ENCODE data around the gene TMEM169. TPM values are rescaled to one million over a fixed set of nuclear protein-coding genes. Genes with fewer than 3 reads are reported as not detected.

Gene TMEM169
- total RNA-seq, 2 experiments from 2014 or later = 0.27 to 0.53 TPM

DNA sequence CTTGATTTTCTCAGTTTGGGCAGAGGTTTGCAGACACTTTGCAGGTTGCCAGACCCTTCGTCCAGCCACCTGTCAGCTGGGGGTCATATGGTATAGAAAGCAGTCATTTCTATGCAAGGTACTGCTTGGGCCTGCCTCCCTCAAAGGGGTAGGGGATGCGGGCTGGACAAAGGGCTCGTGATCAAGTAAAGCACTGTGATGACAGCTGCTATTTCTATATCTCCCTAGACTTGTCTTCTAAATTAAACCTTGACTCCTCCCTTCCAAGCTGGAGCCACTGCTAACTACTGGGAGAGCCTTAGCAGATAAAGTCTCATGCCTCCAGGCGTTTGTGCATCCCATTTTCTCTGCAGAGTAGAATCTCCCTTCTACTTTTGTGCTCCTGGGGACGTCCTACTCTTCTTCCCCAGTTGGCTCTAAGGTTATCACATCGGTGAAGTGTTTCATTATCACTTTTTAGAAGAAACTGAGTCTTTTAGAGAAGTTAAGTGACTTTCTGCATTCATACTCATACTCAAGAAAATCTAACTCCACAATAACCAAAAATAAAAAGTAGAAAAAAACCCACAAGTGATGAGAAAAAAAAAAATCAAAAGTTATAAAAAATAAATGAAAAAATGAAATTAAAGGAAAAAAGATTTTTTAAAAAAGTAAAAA is 26.7 kb downstream of the TMEM169 start:
- no peaks in the 10 kb centered on the region for H3K9me3 Mint-ChIP-seq
- H3K36me3 Mint-ChIP-seq (ENCODE audit: low read depth) = peaks cover 46% of the 10 kb centered on the region
- TF ChIP-seq CTCF (IDR thresholded peaks at IDR 0.05) = no peak
- Histone ChIP-seq H3K4me3 (ENCODE audit: low read length) (peak overlapping the region; percentile 82), H3K36me3 (ENCODE audit: insufficient read depth, low read length) (peaks cover 31% of the 10 kb centered on the region), H3K4me1 (ENCODE audit: insufficient read depth, low read length) (peaks cover 28% of the 10 kb centered on the region), H3K9me3 (ENCODE audit: control insufficient read depth in 1 of 2, insufficient read depth in 1 of 2, low read length in 2 of 2) (no peaks in the 10 kb centered on the region), H3K27me3 (ENCODE audit: control insufficient read depth in 1 of 2, insufficient read depth in 2 of 2, low read length in 2 of 2) (no peaks in the 10 kb centered on the region), H3K27ac (ENCODE audit: low read depth in 1 of 2, low read length in 2 of 2) (peak overlapping the region in 1 of 2 donors; percentile 59)
- peak overlapping the region; percentile 65 for H3K4me3 Mint-ChIP-seq
- H3K27ac Mint-ChIP-seq = peak overlapping the region; percentile 97
- no peak for DNase-seq
- CTCF ChIA-PET = interaction anchor here (1.2 to 1.3 kb wide), 2 partner anchors 11 to 33 kb away, joined by 3 to 4 read pairs; no protein-coding TSS in a partner anchor
- ATAC-seq (ENCODE audit: poor library complexity) = no peak
- intact Hi-C loops (cut with DNase I, micrococcal nuclease) = loop anchor here in 1 of 2 experiments (5.0 kb wide), 1 partner anchor 36 kb away; no protein-coding TSS in a partner anchor
- peaks cover 50% of the 10 kb centered on the region for H3K4me1 Mint-ChIP-seq (ENCODE audit: low read depth)
- POLR2A ChIA-PET = interaction anchor here (0.7 to 4.7 kb wide), 13 partner anchors 9 to 304 kb away, joined by 3 to 106 read pairs (median 4); partner anchors contain the start of genes PECR, SMARCAL1 and TMEM169
- no peaks in the 10 kb centered on the region for H3K27me3 Mint-ChIP-seq

DNA sequence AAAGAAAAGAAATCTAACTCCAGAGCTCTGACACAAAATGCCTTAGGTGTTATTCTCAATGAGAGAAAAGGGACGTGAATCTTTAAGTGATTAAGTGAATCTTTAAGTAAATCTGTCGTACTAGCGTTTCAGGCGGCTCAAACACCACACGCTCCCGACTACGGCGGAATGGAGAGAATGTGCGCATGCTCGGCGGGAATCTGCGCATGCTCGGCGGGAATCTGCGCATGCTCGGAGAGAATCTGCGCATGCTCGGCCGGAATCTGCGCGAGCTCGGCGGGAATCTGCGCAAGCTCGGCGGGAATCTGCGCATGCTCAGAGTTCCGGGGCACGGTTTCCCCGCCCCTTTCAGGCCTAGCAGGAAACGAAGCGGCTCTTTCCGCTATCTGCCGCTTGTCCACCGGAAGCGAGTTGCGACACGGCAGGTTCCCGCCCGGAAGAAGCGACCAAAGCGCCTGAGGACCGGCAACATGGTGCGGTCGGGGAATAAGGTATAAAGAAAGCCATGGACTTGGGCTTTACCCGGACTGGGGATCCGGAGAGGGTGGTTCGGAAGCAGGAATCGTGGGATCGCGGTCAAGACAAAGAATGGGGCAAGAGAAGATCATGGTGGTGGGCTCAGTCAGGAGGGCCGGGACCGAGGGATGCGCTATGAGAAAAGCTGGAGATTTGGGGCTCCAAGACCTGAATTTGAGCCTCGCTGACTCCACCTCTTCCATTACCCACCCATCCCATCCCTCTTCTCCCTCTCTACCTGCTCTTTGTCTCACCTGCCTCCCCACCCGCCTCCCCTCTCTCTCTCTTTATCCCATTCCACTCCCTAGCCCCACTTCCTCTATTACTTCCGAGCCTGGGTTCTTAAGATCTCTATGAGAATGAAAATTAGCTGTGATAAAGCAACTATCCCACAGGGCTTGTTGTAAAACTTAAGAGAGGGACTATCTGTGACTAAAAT is 27.5 kb downstream of the TMEM169 start, which contains the start of gene XRCC5:
Gene XRCC5, plus strand, starts transcription at position 382 of the 955 bp plus-strand sequence. Its CDS starts 89 bp downstream, at position 471.
- TF ChIP-seq CTCF (IDR thresholded peaks at IDR 0.05) = no peak
- H3K4me1 ChIP-seq (ENCODE audit: insufficient read depth, low read length) = peaks cover 36% of the 10 kb centered on the region
- Mint-ChIP-seq H3K27me3 (no peaks in the 10 kb centered on the region), H3K9me3 (no peaks in the 10 kb centered on the region), H3K36me3 (ENCODE audit: low read depth) (peaks cover 54% of the 10 kb centered on the region), H3K4me1 (ENCODE audit: low read depth) (peaks cover 57% of the 10 kb centered on the region), H3K27ac (peak within 1 kb of the TSS; percentile 97), H3K4me3 (peak within 1 kb of the TSS; percentile 100)
- peak; percentile 82 for ATAC-seq (ENCODE audit: poor library complexity)
- H3K36me3 ChIP-seq (ENCODE audit: insufficient read depth, low read length) = peaks cover 39% of the 10 kb centered on the region
- CTCF ChIA-PET = interaction anchor here (1.1 to 1.7 kb wide), 5 partner anchors 21 to 295 kb away, joined by 3 to 4 read pairs (median 3); partner anchors contain the start of genes PECR and TMEM169
- POLR2A ChIA-PET = interaction anchor here (0.7 to 4.7 kb wide), 14 partner anchors 8 to 303 kb away, joined by 3 to 106 read pairs (median 4); partner anchors contain the start of genes PECR, SMARCAL1 and TMEM169
- peak within 1 kb of the TSS; percentile 82 for H3K4me3 ChIP-seq (ENCODE audit: low read length)
- DNase-seq = peak; percentile 94 to 100 (median 98)
- intact Hi-C loops (cut with DNase I, micrococcal nuclease) = loop anchor here in 1 of 2 experiments (5.0 kb wide), 1 partner anchor 37 kb away; no protein-coding TSS in a partner anchor
- no peaks in the 10 kb centered on the region for H3K9me3 ChIP-seq (ENCODE audit: control insufficient read depth in 1 of 2, insufficient read depth in 1 of 2, low read length in 2 of 2)
- peak within 1 kb of the TSS; percentile 88 to 94 for H3K27ac ChIP-seq (ENCODE audit: low read depth in 1 of 2, low read length in 2 of 2)
- H3K27me3 ChIP-seq (ENCODE audit: control insufficient read depth in 1 of 2, insufficient read depth in 2 of 2, low read length in 2 of 2) = no peaks in the 10 kb centered on the region
